Mesodermal cell (in vitro differentiated cells): Measurements from ENCODE around the gene GRAMD4.

ENCODE experiments used
- H3K27ac ChIP-seq: 2 replicates; pipeline ENCODE4 v1.7.0; 2013; ENCODE audit warnings: mild to moderate bottlenecking, low read depth, low read length, moderate library complexity; ENCODE audit not compliant: severe bottlenecking
- H3K36me3 ChIP-seq: 2 replicates; pipeline ENCODE4 v1.7.1; 2013; ENCODE audit warnings: mild to moderate bottlenecking, low read length, moderate library complexity; ENCODE audit not compliant: control insufficient read depth, insufficient read depth
- H3K4me1 ChIP-seq: one replicate; pipeline ENCODE4 v1.7.1; 2013; ENCODE audit warnings: mild to moderate bottlenecking, low read length; ENCODE audit not compliant: insufficient read depth, control insufficient read depth, poor library complexity, severe bottlenecking
- H3K4me3 ChIP-seq: 2 replicates; pipeline ENCODE4 v1.7.0; 2013; ENCODE audit warnings: low read length, control low read depth, mild to moderate bottlenecking; ENCODE audit not compliant: insufficient read depth, poor library complexity, severe bottlenecking; ENCODE audit errors: extremely low read depth
- H3K9me3 ChIP-seq: 2 replicates; pipeline ENCODE4 v1.7.1; 2013; ENCODE audit warnings: mild to moderate bottlenecking, low read length, moderate library complexity; ENCODE audit not compliant: control insufficient read depth
- WGBS, 2 experiments: methylation state at CpG; one replicate each; pipeline ENCODE4 v1.1.5; 2013; ENCODE audit warnings: missing lambda C conversion rate in 2 of 2; ENCODE audit not compliant: insufficient coverage in 2 of 2; 5-methylcytosine and 5-hydroxymethylcytosine counted together

The GRAMD4 gene

DNA sequence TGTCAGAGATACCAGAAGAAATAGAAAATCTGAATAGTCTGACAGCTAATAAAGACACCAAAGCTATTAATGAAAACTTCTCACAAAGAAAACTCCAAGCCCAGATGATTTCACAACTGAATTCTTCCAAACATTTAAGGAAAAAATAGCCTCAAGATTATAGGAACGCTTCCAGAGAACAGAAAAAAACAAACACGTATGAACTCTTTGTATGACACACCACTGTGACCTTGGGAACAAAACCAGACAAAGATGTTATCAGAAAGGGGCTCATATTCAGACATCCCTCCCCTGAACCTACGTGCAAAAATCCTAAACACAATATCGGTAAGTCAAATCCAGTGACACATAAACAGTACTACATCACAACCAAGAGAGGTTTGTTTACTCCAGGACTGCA is 94.4 kb downstream of the GRAMD4 start:
- peaks cover 97% of the 10 kb centered on the region for H3K36me3 ChIP-seq

DNA sequence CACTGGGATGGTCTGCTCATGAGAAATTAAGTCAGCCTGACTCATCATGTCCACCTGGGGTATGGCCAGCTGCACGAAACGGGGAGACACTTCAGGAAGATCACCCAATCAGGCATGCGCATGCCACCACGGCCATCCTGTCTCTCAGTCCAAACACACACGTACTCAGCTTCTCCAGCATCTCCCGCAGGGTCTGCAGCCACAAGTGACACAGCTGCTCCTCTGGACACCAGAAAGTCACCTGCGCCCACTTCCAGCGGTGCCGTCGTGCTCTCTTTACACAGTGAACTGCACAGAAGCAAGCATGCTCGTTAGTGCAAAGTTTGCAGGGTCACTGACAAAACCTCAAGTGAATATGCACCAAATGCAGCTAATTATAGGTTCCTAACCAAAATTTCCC is 99.7 kb downstream of the GRAMD4 start:
- Histone ChIP-seq H3K36me3 (peaks cover 79% of the 10 kb centered on the region), H3K4me3 (no peak overlapping the region), H3K4me1 (no peaks in the 10 kb centered on the region), H3K27ac (no peak overlapping the region), H3K9me3 (no peaks in the 10 kb centered on the region)
- WGBS, 2 experiments = 96% methylated on average over 11 of the region's 11 CpGs

More for the DNA sequence above, 94.4 kb downstream of the GRAMD4 start:
- Histone ChIP-seq H3K4me1 (no peaks in the 10 kb centered on the region), H3K9me3 (no peaks in the 10 kb centered on the region), H3K4me3 (no peak overlapping the region), H3K27ac (no peak overlapping the region)
- 93 to 100% methylated on average over 1 to 4 of the region's 4 CpGs for WGBS, 2 experiments

DNA sequence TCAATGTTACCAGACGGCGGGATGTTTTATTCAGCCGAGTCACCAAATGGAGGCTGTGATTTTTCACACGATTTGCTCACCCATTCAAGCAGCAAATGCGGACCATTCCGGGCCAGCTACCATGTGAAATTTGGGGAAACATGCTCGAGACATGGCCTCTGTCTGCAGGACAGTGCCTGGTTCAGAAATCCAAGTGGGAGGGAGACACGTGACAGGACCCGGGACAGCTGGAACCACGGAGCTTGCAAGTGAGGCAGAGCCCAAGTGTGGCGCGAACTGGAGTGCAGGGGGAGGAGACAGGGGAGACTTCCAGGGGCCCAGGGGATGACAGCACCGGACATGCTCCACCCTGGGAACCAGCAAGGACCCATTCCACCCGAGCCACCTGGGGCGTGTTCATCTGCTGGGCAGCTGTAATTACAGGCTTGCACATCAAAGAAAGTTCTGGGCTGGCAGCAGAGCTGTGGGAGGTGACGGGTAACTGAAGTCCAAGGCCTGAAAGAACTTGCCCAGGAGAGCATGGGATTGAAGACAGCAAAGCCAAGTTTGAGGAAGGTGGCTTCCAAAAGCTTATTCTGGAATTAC is 101.4 kb downstream of the GRAMD4 start:
- no peak overlapping the region for H3K27ac ChIP-seq
- no peaks in the 10 kb centered on the region for H3K4me1 ChIP-seq
- 94% methylated on average over 15 to 16 of the region's 16 CpGs for WGBS, 2 experiments
- H3K4me3 ChIP-seq = no peak overlapping the region
- peaks cover 79% of the 10 kb centered on the region for H3K36me3 ChIP-seq
- H3K9me3 ChIP-seq = no peaks in the 10 kb centered on the region

GRCh38 chr22:46723882-46724281 is 103.7 kb downstream of the GRAMD4 start:
- Histone ChIP-seq H3K4me3 (no peak overlapping the region), H3K4me1 (no peaks in the 10 kb centered on the region), H3K27ac (no peak overlapping the region), H3K9me3 (no peaks in the 10 kb centered on the region), H3K36me3 (peaks cover 77% of the 10 kb centered on the region)
- 94 to 97% methylated on average over 5 to 8 of the region's 9 CpGs for WGBS, 2 experiments

- no peak overlapping the region for H3K27ac ChIP-seq
- no peak overlapping the region for H3K4me3 ChIP-seq
- H3K9me3 ChIP-seq = no peaks in the 10 kb centered on the region
- peaks cover 74% of the 10 kb centered on the region for H3K36me3 ChIP-seq
- 89 to 92% methylated on average over 16 to 18 of the region's 18 CpGs for WGBS, 2 experiments
- no peaks in the 10 kb centered on the region for H3K4me1 ChIP-seq
Observed at GRCh38 chr22:46725096-46725495, 104.9 kb downstream of the GRAMD4 start.

GRCh38 chr22:46726066-46726985 is 106.1 kb downstream of the GRAMD4 start:
- WGBS, 2 experiments = 96% methylated on average over 34 to 35 of the region's 38 CpGs
- Histone ChIP-seq H3K36me3 (peaks cover 78% of the 10 kb centered on the region), H3K4me1 (peaks cover 1% of the 10 kb centered on the region), H3K27ac (no peak overlapping the region), H3K4me3 (no peak overlapping the region), H3K9me3 (no peaks in the 10 kb centered on the region)

DNA sequence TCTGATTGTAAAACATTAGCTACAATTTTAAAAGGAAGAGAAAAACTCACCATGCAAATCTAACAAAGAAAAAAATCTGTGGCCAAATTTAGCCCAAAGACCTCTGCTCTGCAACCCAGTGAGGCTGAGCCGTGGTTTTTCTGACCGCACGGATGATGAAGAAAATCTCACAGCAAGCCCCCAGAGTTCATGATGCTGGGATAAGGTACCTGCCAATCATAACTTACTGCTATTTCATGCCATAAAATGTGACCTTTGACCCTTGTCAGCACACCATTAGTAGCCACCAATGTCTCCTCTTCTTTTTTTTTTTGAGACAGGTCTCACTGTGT is 106.8 kb downstream of the GRAMD4 start:
- H3K27ac ChIP-seq = no peak overlapping the region
- WGBS, 2 experiments = 94 to 97% methylated on average over 3 of the region's 3 CpGs
- H3K4me1 ChIP-seq = peaks cover 7% of the 10 kb centered on the region
- no peak overlapping the region for H3K4me3 ChIP-seq
- no peaks in the 10 kb centered on the region for H3K9me3 ChIP-seq
- H3K36me3 ChIP-seq = peaks cover 78% of the 10 kb centered on the region

DNA sequence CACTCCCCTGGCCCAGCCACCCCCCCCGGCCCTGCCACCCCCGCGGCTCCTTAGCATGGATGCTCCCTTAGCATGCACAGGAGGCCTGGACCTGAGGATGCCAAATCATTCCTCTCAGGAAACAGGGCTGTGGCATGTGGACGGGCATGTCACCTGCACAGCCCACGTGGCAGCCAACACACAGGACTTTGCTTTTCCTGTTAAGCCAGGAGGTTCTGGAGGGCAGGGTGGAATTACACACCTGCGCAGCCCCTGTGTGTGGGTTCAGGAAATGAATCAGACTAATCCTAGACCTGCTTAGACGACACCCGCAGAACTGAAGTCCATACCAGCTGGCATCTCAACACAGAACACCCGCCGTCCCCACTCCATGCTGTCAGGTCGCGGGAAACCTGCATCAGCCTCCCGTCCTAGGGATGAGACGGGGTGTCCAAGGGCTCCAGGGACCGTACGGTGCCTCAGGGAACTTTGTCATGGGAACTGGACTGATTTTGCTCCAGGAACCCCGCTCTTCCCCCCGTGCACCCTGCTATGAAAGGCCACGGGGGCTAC is 107.7 kb downstream of the GRAMD4 start:
- peaks cover 16% of the 10 kb centered on the region for H3K4me1 ChIP-seq
- 90 to 91% methylated on average over 17 to 18 of the region's 19 CpGs for WGBS, 2 experiments
- peak overlapping the region; percentile 23 for H3K27ac ChIP-seq
- H3K36me3 ChIP-seq = peaks cover 76% of the 10 kb centered on the region
- no peaks in the 10 kb centered on the region for H3K9me3 ChIP-seq
- H3K4me3 ChIP-seq = no peak overlapping the region

- H3K27ac ChIP-seq = peak overlapping the region; percentile 36
- peaks cover 76% of the 10 kb centered on the region for H3K36me3 ChIP-seq
- 95 to 96% methylated on average over 11 of the region's 11 CpGs for WGBS, 2 experiments
- H3K4me3 ChIP-seq = no peak overlapping the region
- H3K4me1 ChIP-seq = peaks cover 17% of the 10 kb centered on the region
- H3K9me3 ChIP-seq = no peaks in the 10 kb centered on the region
Observed at GRCh38 chr22:46728470-46728869, 108.3 kb downstream of the GRAMD4 start.
